Epithelial cell of proximal tubule (primary cell): ENCODE results near the gene PRSS22. TPM values are rescaled to one million over a fixed set of nuclear protein-coding genes. Genes with fewer than 3 reads are reported as not detected.

Source experiments
- DNase-seq: peaks from one replicate; pipeline ENCODE4 v3.0.0-alpha.2; 2011; ENCODE audit warnings: low read depth
- H3K4me3 ChIP-seq: 2 replicates; pipeline ENCODE4 v1.5.1; 2011; ENCODE audit warnings: low read depth, mild to moderate bottlenecking, low read length
- CTCF ChIP-seq: conservative IDR thresholded peaks from 2 replicates; pipeline ENCODE4 v1.5.1; 2012; ENCODE audit warnings: low read depth, mild to moderate bottlenecking, low read length
- total RNA-seq: library from RNA; depleted of rRNA; stranded (reverse); fragments of >200 nt; gene quantifications from 2 replicates; pipeline ENCODE4 v1.2.3, GENCODE V29; 2015

PRSS22 gene
- total RNA-seq, 1 donor from 2014 or later, result 11.1 TPM

GRCh38 chr16:2803545-2804195 lies 54.3 kb downstream of the PRSS22 start:
- no peak for TF ChIP-seq CTCF
- no peak overlapping the region for H3K4me3 ChIP-seq
- DNase-seq, result no peak

Other genes starting within 250 kb of the PRSS22 start
- gene KCTD5, start 175.6 kb downstream of the PRSS22 start, total RNA-seq, result 45.1 and 51.4 TPM in 2 replicates
- 0.29 and 0.92 TPM in 2 replicates for gene PRSS27, start 137.9 kb downstream of the PRSS22 start, total RNA-seq
- gene SRRM2, start 105.5 kb downstream of the PRSS22 start, total RNA-seq, result 82.6 and 91.6 TPM in 2 replicates
- 276 and 311 TPM in 2 replicates for gene ELOB, start 80.9 kb downstream of the PRSS22 start, total RNA-seq
- gene PRSS33, start 70.6 kb downstream of the PRSS22 start, total RNA-seq, result not detected in 2 replicates
- gene PRSS41, start 59.7 kb downstream of the PRSS22 start, total RNA-seq, result not detected in 2 replicates
- gene PRSS21, start 40.9 kb downstream of the PRSS22 start, total RNA-seq, result 0.87 and 4.6 TPM in 2 replicates
- gene ZG16B, start 27.9 kb downstream of the PRSS22 start, total RNA-seq, result 0.06 and 2.1 TPM in 2 replicates
- gene FLYWCH2, start 25.0 kb upstream of the PRSS22 start, total RNA-seq, result 49.6 and 55.5 TPM in 2 replicates
- 28.0 and 47.1 TPM in 2 replicates for gene FLYWCH1, start 53.8 kb upstream of the PRSS22 start, total RNA-seq
- 0.72 and 4.2 TPM in 2 replicates for gene KREMEN2, start 106.1 kb upstream of the PRSS22 start, total RNA-seq
- gene PAQR4, start 111.2 kb upstream of the PRSS22 start, total RNA-seq, result 33.4 and 36.0 TPM in 2 replicates
- gene PKMYT1, start 122.3 kb upstream of the PRSS22 start, total RNA-seq, result 107 and 120 TPM in 2 replicates
- 0.29 and 3.5 TPM in 2 replicates for gene CLDN9, start 154.8 kb upstream of the PRSS22 start, total RNA-seq
- 255 and 813 TPM in 2 replicates for gene CLDN6, start 160.0 kb upstream of the PRSS22 start, total RNA-seq
- gene TNFRSF12A, start 162.2 kb upstream of the PRSS22 start, total RNA-seq, result 451 and 701 TPM in 2 replicates
- gene HCFC1R1, start 165.8 kb upstream of the PRSS22 start, total RNA-seq, result 14.3 and 39.0 TPM in 2 replicates
- 19.0 and 24.2 TPM in 2 replicates for gene THOC6, start 165.9 kb upstream of the PRSS22 start, total RNA-seq
- gene BICDL2, start 178.8 kb upstream of the PRSS22 start, total RNA-seq, result 2.5 and 4.6 TPM in 2 replicates
- gene MMP25, start 188.4 kb upstream of the PRSS22 start, total RNA-seq, result under 0.01 and 0.52 TPM in 2 replicates
- 461 and 747 TPM in 2 replicates for gene IL32, start 207.5 kb upstream of the PRSS22 start, total RNA-seq
- not detected in 2 replicates for gene ZSCAN10, start 241.1 kb upstream of the PRSS22 start, total RNA-seq